ENCODE data around the gene ARG2. TPM values are rescaled to one million over a fixed set of nuclear protein-coding genes. Genes with fewer than 3 reads are reported as not detected.

Gene ARG2
- total RNA-seq (2021; ENCODE audit: unreplicated experiment): 7.0 TPM
- 16.1 and 17.3 TPM in 2 replicates for polyA plus RNA-seq (2012)
- Bru-seq, nascent RNA: percentile 49 among the genes with signal in this experiment
- BruChase-seq, experiment 1, labeled RNA remaining after a 6-hour chase: percentile 53 among the genes with signal in this experiment
- BruChase-seq, experiment 2, labeled RNA remaining after a 2-hour chase: percentile 41 among the genes with signal in this experiment
- long read RNA-seq, transcript ARG2-201 (8 exons, 2,045 nt): major isoform, 9 of 10 reads
- long read RNA-seq, partial matches to known transcripts: 0 of 10 reads
- long read RNA-seq, other reads (novel, unspliced or antisense): 1 of 10 reads

DNA sequence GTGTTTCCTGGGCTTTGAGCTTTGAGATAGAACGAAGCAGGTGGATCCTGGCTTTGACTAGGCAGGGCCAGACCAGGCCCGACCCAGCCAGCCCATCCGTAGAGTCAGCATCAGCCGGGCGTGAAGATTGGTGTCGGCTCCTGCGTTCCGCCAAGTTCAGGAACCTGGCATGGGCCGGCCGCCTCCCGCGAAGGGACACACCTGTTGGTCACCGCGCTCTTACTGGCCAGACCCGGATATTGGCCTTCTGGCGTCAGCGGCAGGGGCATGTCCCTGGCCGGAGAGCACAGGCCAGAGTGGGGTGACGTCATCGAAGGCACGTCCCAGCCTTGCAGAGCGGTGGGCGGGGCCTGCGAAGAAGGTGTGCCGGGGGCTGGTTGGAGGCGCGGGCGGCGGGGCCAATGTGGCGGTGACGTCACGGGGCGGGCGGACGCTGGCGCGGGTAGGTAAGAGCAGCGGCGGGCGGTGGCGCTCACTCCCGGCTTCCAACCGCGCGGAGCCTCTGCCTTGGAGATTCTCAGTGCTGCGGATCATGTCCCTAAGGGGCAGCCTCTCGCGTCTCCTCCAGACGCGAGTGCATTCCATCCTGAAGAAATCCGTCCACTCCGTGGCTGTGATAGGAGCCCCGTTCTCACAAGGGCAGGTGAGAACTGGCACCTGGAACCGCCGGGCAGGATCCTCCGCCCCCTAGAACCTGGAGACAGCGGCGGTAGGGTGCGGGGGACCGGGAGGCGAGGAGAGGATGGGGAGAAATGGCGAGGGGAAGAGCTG is at the start of gene ARG2:
ARG2 (plus strand) TSS at position 475 of the 771 bp plus-strand sequence; CDS start at position 533, 58 bp downstream.
- Histone ChIP-seq H3K9me2 (ENCODE audit: insufficient read depth) (no peaks in the 10 kb centered on the region), H3K4me2 (ENCODE audit: low read length) (peak within 1 kb of the TSS; percentile 97), H3K79me2 (ENCODE audit: insufficient read depth, low read length) (no peaks in the 10 kb centered on the region), H3K4me3 (replicated peaks in 1 of 2; ENCODE audit: low read depth in 1 of 2, low read length in 2 of 2) (peak within 1 kb of the TSS; percentile 52 to 66), H3K27me3 (ENCODE audit: insufficient read depth, low read length) (no peaks in the 10 kb centered on the region), H2AFZ (ENCODE audit: low read depth, low read length, poor library complexity, severe bottlenecking) (peak within 1 kb of the TSS; percentile 71), H3K9me3 (ENCODE audit: control insufficient read depth in 1 of 2, insufficient read depth in 1 of 2, low read depth in 1 of 2, low read length in 2 of 2) (no peaks in the 10 kb centered on the region), H4K20me1 (ENCODE audit: insufficient read depth) (no peaks in the 10 kb centered on the region), H3K9ac (ENCODE audit: low read length) (peak within 1 kb of the TSS; percentile 56), H3K4me1 (ENCODE audit: control insufficient read depth in 1 of 2, insufficient read depth in 2 of 2, low read length in 2 of 2) (peaks cover 15 to 32% of the 10 kb centered on the region in 2 experiments), H3K36me3 (ENCODE audit: control insufficient read depth in 1 of 2, insufficient read depth in 2 of 2, low read length in 2 of 2) (no peaks in the 10 kb centered on the region), H3K27ac (ENCODE audit: low read depth, low read length) (no peak within 1 kb of the TSS)
- TF ChIP-seq RAD21 (IDR thresholded peaks at IDR 0.05; ENCODE audit: low read depth) (0 out of 2 replicates have a peak, but pooled peaks have one; percentile 34), TCF7L2 (IDR thresholded peaks at IDR 0.05; ENCODE audit: borderline replicate concordance, extremely low read depth, insufficient read depth, insufficient read length) (peak; percentile 27), ZFX (IDR thresholded peaks at IDR 0.05) (no peak), SP1 (IDR thresholded peaks at IDR 0.05; ENCODE audit: low read depth) (peak; percentile 92), POLR2AphosphoS5 (IDR thresholded peaks at IDR 0.05; ENCODE audit: low read depth, low read length) (peak; percentile 73), SIN3A (IDR thresholded peaks at IDR 0.05; ENCODE audit: low read depth) (peak; percentile 96), JUND (IDR thresholded peaks at IDR 0.05) (peak; percentile 76), EZH2phosphoT487 (IDR thresholded peaks at IDR 0.05; ENCODE audit: borderline replicate concordance) (no peak), POLR2A (IDR thresholded peaks at IDR 0.05; ENCODE audit: borderline replicate concordance, extremely low read depth, insufficient read depth, insufficient read length) (peak; percentile 46)
- TF ChIP-seq, protein P1, sequence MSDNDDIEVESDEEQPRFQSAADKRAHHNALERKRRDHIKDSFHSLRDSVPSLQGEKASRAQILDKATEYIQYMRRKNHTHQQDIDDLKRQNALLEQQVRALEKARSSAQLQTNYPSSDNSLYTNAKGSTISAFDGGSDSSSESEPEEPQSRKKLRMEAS (IDR thresholded peaks at IDR 0.05): peak; percentile 87
- TF ChIP-seq, protein P2, sequence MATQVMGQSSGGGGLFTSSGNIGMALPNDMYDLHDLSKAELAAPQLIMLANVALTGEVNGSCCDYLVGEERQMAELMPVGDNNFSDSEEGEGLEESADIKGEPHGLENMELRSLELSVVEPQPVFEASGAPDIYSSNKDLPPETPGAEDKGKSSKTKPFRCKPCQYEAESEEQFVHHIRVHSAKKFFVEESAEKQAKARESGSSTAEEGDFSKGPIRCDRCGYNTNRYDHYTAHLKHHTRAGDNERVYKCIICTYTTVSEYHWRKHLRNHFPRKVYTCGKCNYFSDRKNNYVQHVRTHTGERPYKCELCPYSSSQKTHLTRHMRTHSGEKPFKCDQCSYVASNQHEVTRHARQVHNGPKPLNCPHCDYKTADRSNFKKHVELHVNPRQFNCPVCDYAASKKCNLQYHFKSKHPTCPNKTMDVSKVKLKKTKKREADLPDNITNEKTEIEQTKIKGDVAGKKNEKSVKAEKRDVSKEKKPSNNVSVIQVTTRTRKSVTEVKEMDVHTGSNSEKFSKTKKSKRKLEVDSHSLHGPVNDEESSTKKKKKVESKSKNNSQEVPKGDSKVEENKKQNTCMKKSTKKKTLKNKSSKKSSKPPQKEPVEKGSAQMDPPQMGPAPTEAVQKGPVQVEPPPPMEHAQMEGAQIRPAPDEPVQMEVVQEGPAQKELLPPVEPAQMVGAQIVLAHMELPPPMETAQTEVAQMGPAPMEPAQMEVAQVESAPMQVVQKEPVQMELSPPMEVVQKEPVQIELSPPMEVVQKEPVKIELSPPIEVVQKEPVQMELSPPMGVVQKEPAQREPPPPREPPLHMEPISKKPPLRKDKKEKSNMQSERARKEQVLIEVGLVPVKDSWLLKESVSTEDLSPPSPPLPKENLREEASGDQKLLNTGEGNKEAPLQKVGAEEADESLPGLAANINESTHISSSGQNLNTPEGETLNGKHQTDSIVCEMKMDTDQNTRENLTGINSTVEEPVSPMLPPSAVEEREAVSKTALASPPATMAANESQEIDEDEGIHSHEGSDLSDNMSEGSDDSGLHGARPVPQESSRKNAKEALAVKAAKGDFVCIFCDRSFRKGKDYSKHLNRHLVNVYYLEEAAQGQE (IDR thresholded peaks at IDR 0.05; ENCODE audit: low read depth): no peak
- TF ChIP-seq, protein P3, sequence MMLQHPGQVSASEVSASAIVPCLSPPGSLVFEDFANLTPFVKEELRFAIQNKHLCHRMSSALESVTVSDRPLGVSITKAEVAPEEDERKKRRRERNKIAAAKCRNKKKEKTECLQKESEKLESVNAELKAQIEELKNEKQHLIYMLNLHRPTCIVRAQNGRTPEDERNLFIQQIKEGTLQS (IDR thresholded peaks at IDR 0.05): peak; percentile 65
- peak; percentile 95 for ATAC-seq
- BruUV-seq (replicated peaks): no TSS peak
- ChIA-PET POLR2A (interaction anchor here (0.9 to 1.6 kb wide), 4 partner anchors 20 to 85 kb away, joined by 3 to 4 read pairs (median 4); partner anchors contain the start of genes PIGH and RDH11), CTCF (interaction anchor here (0.7 to 3.4 kb wide), 8 partner anchors 15 to 192 kb away, joined by 3 to 36 read pairs (median 5); no protein-coding TSS in a partner anchor), RAD21 (ENCODE audit: low non-redundant PET in 1 of 2, low total read pairs in 2 of 2, uncharacterized antibody in 2 of 2, unreplicated experiment in 2 of 2) (interaction anchor here (0.8 to 2.8 kb wide), 4 partner anchors 48 to 85 kb away, joined by 4 to 11 read pairs (median 6); no protein-coding TSS in a partner anchor)
- peak; percentile 98 for DNase-seq (ENCODE audit: low read depth, low spot score)
- intact Hi-C loops (cut with micrococcal nuclease): loop anchor here (2.0 kb wide), 2 partner anchors 75 to 85 kb away; partner anchors contain the start of gene RDH11
